Stimulated activated naive CD8-positive, alpha-beta T cell treated with anti-CD3 and anti-CD28 coated beads, Interleukin-15, amount 100 ng/mL, for 72 hours (primary cell): Measurements from ENCODE around the gene FEZF1.

Experiments used
- ATAC-seq: fragments of 150-1000 bp; cut with Tn5 transposase; 2 replicates; pipeline ENCODE4 v1.10.0; 2021; ENCODE audit warnings: mild to moderate bottlenecking, moderate library complexity
- DNase-seq, 2 donors: peaks; one replicate each; pipeline ENCODE4 v3.0.0; 2021 to 2022
- H3K27ac Mint-ChIP-seq, 2 donors: one replicate each; pipeline ENCODE4 v1.8.0; 2022; ENCODE audit warnings: mild to moderate bottlenecking in 2 of 2, mixed read lengths in 2 of 2, moderate library complexity in 2 of 2
- H3K27me3 Mint-ChIP-seq: one replicate; pipeline ENCODE4 v1.8.0; 2022; ENCODE audit warnings: mixed read lengths
- H3K4me1 Mint-ChIP-seq: one replicate; pipeline ENCODE4 v1.8.0; 2022; ENCODE audit warnings: mild to moderate bottlenecking, mixed read lengths
- H3K4me3 Mint-ChIP-seq, 2 donors: one replicate each; pipeline ENCODE4 v1.8.0; 2022; ENCODE audit warnings: mild to moderate bottlenecking in 2 of 2, mixed read lengths in 2 of 2, moderate library complexity in 1 of 2
- H3K9me3 Mint-ChIP-seq, 2 donors: one replicate each; pipeline ENCODE4 v1.8.0; 2022; ENCODE audit warnings: mixed read lengths in 2 of 2

FEZF1 gene

DNA sequence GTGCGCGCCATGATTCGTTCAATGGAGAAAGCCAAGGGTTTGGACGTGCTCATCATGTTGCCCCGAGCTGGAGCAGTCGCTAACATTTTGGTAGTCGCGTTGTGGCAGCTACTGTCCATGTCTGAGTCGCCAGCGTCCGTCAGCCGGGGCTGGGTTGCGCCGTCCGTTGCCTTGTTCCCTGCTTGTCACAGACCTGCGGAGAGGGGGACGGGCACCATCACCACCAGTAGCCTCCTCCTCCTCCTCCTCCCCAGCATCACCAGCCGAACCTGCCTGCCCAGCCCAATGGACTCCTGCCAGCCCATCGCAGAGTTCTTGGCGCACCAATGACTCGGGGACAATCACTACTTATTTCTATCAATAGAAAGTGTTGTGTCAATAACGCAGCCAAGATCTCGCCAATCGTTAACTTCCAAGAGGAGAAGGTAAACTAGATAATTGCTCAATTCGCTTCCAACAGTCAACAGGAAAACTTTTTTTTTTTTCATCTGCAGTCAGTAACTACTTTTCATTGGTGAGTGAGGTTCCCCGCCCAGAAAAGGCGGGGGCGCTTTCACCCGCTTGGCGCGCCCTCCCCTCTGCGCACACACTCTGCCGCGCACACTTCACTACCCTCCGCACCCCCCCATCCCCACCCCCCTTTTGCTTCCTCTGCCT, at the start of gene FEZF1:
Gene FEZF1, minus strand, starts transcription at position 432 of the 657 bp plus-strand sequence. Its CDS starts 313 bp downstream, at position 119.
- Mint-ChIP-seq H3K27me3 (peaks cover 95% of the 10 kb centered on the region), H3K9me3 (peaks cover under 1 to 7% of the 10 kb centered on the region in 2 donors), H3K4me3 (no peak within 1 kb of the TSS), H3K4me1 (peaks cover 18% of the 10 kb centered on the region), H3K27ac (peak within 1 kb of the TSS in 1 of 2 donors; percentile 6)
- ATAC-seq (no peak), DNase-seq (no peak)

DNA sequence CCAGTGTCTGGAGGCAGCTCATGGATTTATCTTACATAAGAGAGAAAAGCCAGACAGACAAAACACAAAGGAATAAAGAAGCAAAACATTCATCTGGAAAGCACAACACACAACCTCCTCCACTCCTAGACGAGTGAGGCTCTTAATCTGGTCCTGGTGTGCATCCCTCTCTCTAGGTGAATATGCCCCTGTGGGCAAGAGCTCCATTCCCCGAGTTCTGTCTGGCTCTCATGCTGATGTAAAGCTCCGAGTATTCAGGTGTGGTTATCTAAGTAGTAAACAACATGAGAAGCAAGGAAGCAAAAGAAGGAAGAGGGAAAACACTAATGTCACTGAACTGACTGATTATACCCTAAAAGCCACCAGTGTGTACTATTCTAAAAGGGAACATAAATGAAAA, 47.9 kb upstream of the FEZF1 start:
- no peak overlapping the region for H3K27ac Mint-ChIP-seq
- no peaks in the 10 kb centered on the region for H3K9me3 Mint-ChIP-seq
- no peak overlapping the region for H3K4me3 Mint-ChIP-seq
- no peaks in the 10 kb centered on the region for H3K4me1 Mint-ChIP-seq
- ATAC-seq (no peak), DNase-seq (no peak)
- H3K27me3 Mint-ChIP-seq: no peaks in the 10 kb centered on the region

DNA sequence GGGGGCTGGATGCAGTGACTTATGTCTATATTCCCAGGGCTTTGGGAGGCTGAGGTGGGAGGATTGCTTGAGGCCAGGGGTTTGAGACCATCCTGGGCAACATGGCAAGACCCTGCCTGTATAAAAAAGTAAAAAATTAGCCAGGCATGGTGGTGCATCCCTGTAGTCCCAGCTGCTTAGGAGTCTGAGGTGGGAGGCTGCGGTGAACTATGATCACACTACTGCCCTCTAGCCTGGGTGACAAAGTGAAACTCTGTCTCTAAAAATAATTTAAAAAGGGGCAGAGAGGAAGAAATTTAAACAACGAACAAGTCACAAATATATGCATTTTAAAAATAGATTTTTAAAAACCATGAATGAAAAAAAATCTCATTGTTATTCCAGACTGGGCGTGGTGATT, 46.2 kb upstream of the FEZF1 start:
- H3K4me3 Mint-ChIP-seq: no peak overlapping the region
- no peaks in the 10 kb centered on the region for H3K27me3 Mint-ChIP-seq
- no peaks in the 10 kb centered on the region for H3K4me1 Mint-ChIP-seq
- H3K9me3 Mint-ChIP-seq: no peaks in the 10 kb centered on the region
- DNase-seq (no peak), ATAC-seq (no peak)
- no peak overlapping the region for H3K27ac Mint-ChIP-seq

DNA sequence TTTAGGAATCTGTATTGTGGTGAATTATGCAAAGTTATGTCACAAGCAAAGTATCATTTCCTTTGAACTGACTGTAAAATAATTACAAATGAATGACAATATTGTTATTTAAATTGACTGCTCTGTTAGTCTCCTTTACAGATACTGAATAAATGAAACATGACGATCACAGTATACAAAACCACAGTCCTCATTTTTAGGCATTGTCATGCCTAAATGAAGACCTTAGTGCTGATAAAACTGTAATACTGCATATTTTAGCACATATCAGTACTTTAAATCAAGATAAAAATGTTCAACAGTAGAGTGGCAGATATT, 39.7 kb upstream of the FEZF1 start:
- no peak for DNase-seq
- no peaks in the 10 kb centered on the region for H3K27me3 Mint-ChIP-seq
- no peaks in the 10 kb centered on the region for H3K4me1 Mint-ChIP-seq
- no peak overlapping the region for H3K4me3 Mint-ChIP-seq
- no peak for ATAC-seq
- no peak overlapping the region for H3K27ac Mint-ChIP-seq
- H3K9me3 Mint-ChIP-seq: no peaks in the 10 kb centered on the region

DNA sequence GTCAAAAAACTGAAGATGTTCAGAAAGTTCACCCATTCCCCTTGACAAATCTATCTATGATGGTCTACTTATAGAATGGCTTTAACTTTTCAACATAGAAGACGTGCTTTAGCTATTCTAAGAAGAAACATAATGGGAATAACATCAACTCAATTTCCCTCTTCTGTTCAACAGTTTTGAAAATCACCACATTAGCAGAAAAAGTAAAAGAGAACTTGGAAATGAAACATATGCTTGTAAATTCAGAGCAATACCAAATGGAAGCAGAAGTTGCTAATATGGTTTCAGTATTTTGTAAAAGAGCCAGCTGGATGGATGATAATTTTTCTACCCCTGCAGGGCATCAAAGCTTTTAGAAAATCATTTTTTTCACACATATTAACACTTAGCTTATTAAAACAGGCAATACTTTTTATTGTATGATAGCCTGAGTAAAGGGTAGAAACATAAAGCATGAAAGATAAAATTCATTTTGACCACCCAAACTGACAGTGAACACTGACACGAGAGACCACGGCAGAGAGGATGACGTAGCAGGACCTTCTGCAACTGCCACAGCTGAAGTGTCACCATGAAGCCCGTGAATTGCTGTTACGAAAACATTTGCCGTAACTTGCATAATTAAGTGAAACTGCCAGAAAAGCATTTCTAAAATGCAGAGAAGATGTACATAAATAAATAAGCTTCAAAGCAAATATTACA, 39.2 kb upstream of the FEZF1 start:
- ATAC-seq: no peak
- Mint-ChIP-seq H3K4me1 (no peaks in the 10 kb centered on the region), H3K4me3 (no peak overlapping the region), H3K27me3 (no peaks in the 10 kb centered on the region), H3K9me3 (no peaks in the 10 kb centered on the region), H3K27ac (no peak overlapping the region)
- DNase-seq: no peak

GRCh38 chr7:122340427-122340826, 35.9 kb upstream of the FEZF1 start:
- DNase-seq: no peak
- Mint-ChIP-seq H3K9me3 (no peaks in the 10 kb centered on the region), H3K27ac (no peak overlapping the region), H3K27me3 (no peaks in the 10 kb centered on the region), H3K4me3 (no peak overlapping the region), H3K4me1 (no peaks in the 10 kb centered on the region)
- ATAC-seq: no peak

- Mint-ChIP-seq H3K27me3 (no peaks in the 10 kb centered on the region), H3K9me3 (no peaks in the 10 kb centered on the region), H3K4me3 (no peak overlapping the region), H3K4me1 (no peaks in the 10 kb centered on the region), H3K27ac (no peak overlapping the region)
- DNase-seq: no peak
- no peak for ATAC-seq
Measured at GRCh38 chr7:122339145-122339904, 34.8 kb upstream of the FEZF1 start.

DNA sequence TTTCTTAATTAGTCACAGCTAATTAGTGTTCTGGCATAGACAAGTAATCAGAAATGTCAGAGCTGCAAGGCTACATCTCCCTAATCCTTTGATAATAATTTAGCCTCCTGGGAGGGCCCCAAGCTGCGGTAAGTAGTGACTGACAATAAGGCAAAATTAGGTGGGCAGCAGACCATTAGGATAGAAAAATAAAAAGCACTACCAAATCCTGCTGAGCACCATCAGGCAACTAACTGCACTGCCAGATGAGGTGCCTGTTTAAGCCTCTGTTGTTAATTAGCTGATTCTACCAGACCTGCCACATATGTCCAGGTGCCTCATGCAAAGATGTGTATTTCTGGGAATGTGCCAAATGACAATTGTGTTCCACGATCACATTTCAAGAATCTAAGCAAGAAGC, 32.5 kb upstream of the FEZF1 start:
- Mint-ChIP-seq H3K27me3 (no peaks in the 10 kb centered on the region), H3K9me3 (no peaks in the 10 kb centered on the region), H3K4me3 (no peak overlapping the region), H3K27ac (no peak overlapping the region), H3K4me1 (no peaks in the 10 kb centered on the region)
- no peak for ATAC-seq
- no peak for DNase-seq

GRCh38 chr7:122329145-122329802, 24.7 kb upstream of the FEZF1 start:
- H3K27ac Mint-ChIP-seq: no peak overlapping the region
- no peak overlapping the region for H3K4me3 Mint-ChIP-seq
- DNase-seq: no peak
- no peaks in the 10 kb centered on the region for H3K27me3 Mint-ChIP-seq
- ATAC-seq: no peak
- H3K4me1 Mint-ChIP-seq: no peaks in the 10 kb centered on the region
- H3K9me3 Mint-ChIP-seq: no peaks in the 10 kb centered on the region

DNA sequence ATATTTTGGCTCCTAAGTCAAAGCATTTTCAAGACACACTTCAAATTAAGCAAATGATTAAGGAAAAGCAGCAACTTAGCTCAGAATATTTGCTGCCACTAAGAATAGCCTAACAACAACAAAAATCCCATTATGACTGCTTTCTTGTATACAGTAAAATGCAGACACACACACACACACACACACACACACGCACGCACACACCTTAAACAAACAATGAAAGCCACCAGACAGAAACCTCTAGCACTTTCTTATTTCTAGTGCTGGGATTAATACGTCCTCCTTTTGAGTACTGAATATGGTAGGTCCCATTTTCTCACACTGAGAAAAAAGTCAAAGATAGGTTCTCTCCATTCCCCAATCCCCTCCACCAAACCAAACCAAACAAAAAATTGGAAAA, 23.4 kb upstream of the FEZF1 start:
- no peaks in the 10 kb centered on the region for H3K9me3 Mint-ChIP-seq
- DNase-seq: no peak
- no peaks in the 10 kb centered on the region for H3K4me1 Mint-ChIP-seq
- no peak for ATAC-seq
- H3K27ac Mint-ChIP-seq: no peak overlapping the region
- no peak overlapping the region for H3K4me3 Mint-ChIP-seq
- no peaks in the 10 kb centered on the region for H3K27me3 Mint-ChIP-seq

GRCh38 chr7:122316467-122317388, 12.2 kb upstream of the FEZF1 start:
- ATAC-seq (no peak), DNase-seq (no peak)
- Mint-ChIP-seq H3K4me3 (no peak overlapping the region), H3K4me1 (peaks cover 5% of the 10 kb centered on the region), H3K27me3 (peaks cover 84% of the 10 kb centered on the region), H3K9me3 (peaks cover 11% of the 10 kb centered on the region in 2 donors), H3K27ac (no peak overlapping the region)

- Mint-ChIP-seq H3K27me3 (peaks cover 87% of the 10 kb centered on the region), H3K9me3 (peaks cover 11% of the 10 kb centered on the region in 2 donors), H3K4me3 (no peak overlapping the region), H3K4me1 (peaks cover 5% of the 10 kb centered on the region), H3K27ac (no peak overlapping the region)
- DNase-seq (no peak), ATAC-seq (no peak)
Measured at GRCh38 chr7:122315507-122316466, 11.2 kb upstream of the FEZF1 start.

- Mint-ChIP-seq H3K27me3 (peaks cover 95% of the 10 kb centered on the region), H3K4me1 (peaks cover 5% of the 10 kb centered on the region), H3K27ac (no peak overlapping the region), H3K4me3 (no peak overlapping the region), H3K9me3 (peaks cover 11% of the 10 kb centered on the region in 2 donors)
- no peak for ATAC-seq
- DNase-seq: no peak
Measured at GRCh38 chr7:122314284-122314683, 9.7 kb upstream of the FEZF1 start.

- no peak for DNase-seq
- Mint-ChIP-seq H3K4me3 (no peak overlapping the region), H3K4me1 (peaks cover 5% of the 10 kb centered on the region), H3K27me3 (peaks cover 95% of the 10 kb centered on the region), H3K27ac (no peak overlapping the region), H3K9me3 (peaks cover 11% of the 10 kb centered on the region in 2 donors)
- ATAC-seq: no peak
Measured at GRCh38 chr7:122312789-122313188, 8.2 kb upstream of the FEZF1 start.
